GM19239 (cell line): ENCODE results near the gene CRIP2.

Experiments used
- DNase-seq: peaks from one replicate; pipeline ENCODE4 v3.0.0; 2011; ENCODE audit warnings: low spot score; ENCODE audit not compliant: insufficient read length
- FAIRE-seq: peaks from 2 replicates; lab custom pipeline; 2011; peaks lifted over from hg19 to GRCh38; lab: Jason Lieb, UNC

The CRIP2 gene

DNA sequence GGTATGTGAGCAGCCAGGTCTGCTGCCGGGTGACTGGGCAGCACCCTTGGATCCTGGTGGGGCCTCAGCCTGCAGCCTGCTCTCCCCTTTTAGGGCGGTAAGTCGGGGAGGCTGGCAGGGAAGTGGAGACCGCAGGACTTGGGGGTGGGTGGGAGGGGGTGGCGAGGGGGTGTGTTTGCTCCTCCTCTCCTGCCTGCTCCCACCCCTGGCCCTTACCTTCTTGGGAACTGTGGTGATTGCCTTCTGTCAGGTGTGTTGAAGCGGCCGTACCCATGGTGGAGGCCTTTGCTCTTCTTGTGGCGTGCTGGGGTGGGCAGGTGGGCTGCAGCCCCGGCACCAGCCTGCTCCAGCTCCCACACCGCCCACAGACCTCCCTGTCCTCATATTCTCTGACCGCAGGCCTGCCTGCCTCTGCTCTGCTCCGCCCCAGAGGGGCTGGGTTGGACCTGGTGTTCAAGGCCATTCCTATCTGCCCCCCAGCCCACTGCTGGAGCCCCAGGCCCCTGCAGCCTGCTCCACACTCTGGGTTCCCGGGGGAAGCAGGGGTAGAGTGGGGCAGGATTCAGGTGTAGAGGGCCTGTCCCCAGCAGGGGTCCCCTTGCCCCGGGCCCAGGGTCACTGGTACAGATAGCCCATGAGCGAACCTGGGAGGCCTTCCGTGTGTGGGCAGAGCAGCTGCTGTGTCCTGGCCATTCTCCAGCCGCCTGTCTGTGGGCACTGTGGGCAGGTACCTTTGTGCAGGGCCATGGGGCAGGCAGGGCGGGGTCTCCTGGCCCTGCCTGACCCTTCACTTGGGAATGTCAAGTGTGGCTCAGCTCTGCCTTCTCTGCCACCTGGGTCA, 21.6 kb downstream of the CRIP2 start:
- FAIRE-seq (no peak), DNase-seq (no peak)

GRCh38 chr14:105496831-105497591, 22.4 kb downstream of the CRIP2 start:
- FAIRE-seq (no peak), DNase-seq (no peak)

DNA sequence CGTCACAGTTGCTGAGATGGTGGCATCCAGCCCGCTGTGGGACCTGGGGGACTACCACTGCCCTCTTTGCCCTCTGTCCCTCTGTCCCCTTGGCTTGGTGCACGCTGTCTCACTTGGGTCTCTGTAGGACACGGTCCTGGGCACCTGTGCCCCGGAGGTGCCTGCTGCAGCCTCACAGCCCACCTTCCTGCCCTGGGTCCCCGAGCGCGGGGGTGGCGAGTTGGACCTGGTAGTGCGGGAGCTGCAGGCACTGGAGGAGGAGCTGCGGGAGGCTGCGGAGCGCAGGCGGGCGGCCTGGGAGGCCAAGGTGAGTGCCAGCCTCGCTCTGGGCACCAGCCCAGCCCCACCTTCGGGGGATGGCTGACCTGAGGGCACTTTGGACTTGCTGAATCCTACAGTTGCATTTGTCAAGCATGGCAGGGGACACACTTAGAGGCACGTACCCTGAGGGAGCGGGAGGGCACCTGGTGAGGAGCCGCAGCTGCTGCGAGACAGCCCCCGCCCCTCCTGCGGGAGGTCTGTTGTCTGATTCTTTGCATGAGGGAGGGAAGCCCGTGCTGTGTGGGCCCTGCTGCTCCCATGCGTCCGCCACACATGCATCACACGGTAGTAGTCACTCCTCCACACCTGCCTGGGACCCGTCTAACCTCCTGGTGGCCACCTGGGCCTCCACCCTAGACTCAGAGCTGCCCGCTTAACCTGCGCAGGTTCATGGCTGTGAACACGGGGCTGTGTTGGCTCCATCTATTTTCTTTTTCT, 23.2 kb downstream of the CRIP2 start:
- DNase-seq (no peak), FAIRE-seq (no peak)

DNA sequence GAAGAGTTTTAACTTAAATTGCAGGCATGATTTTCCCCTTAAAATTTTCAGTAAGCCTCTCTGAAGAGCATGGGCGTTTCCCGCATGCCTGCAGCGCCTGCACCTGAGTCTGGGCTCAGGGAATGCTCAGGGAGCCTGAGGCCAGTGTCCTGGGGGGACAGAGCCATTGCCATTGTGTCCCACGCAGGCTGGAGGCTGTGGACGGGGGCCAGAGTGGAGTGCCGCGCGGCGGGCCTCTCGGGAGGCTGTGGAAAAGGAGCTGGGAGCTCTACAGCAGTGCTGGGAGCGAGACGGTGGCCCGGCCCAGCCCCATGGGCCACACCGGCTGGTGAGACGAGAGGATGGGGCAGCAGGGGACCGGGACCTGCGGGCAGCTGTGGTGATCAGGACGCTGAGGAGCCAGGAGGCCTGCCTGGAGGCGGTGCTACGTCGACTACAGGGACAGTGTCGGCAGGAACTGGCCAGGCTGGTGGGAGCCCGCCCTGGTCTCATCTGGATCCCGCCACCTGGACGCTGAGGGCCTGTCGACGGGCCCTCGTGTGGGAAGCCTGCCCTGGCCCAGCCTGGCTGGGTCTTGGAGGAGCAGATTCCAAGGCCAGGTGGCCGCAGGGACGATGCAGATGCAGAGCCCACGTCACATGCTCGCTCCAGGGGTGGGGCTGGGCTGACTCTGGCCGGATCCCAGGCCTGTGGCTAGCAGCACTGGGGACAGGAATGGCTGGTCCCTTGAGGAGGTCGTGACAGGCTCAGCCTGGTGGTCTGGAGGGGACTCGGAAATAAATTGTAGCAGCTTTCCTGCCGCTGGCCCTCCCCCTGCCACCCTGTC, 24.0 kb downstream of the CRIP2 start:
- FAIRE-seq (no peak), DNase-seq (no peak)

DNA sequence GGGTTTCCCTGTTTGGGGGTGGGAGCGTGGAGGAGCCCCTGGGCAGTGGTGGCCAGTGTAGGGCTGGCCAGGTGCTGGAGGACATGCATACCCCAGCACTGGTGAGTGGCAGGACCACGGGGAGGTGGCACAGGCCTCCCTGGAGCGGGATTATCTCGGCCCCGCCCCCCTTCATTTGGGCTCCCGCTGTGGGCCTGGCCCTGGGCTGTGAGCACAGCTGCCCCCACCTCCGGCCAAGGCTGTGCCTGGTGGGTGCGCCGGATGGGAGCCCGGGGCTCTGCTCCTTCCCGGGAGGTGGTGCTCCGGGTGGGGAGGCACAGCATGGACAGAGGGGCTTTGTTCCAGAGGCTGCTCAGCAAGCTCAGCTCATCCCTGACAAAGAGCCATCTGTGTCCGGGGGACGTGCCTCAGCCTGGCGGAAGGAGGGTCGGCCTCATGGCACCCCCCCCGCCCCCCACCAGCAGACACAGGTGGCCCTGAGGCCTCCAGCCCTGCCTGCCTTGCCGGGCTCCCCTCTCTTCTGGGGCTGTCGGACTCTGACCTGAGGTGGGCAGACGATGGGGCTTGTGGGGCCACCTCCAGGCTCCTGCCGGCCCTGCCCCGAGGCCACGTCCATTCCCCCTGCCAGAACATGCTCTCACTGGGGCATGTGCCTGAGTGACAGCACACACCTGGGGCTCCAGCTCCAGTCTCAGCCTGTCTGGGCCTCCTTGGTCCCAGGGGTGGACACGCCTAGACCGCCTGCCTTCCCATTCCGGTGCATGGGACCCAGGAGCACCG, 24.8 kb downstream of the CRIP2 start:
- DNase-seq (no peak), FAIRE-seq (no peak)

GRCh38 chr14:105500036-105500725, 25.6 kb downstream of the CRIP2 start:
- FAIRE-seq (no peak), DNase-seq (no peak)

DNA sequence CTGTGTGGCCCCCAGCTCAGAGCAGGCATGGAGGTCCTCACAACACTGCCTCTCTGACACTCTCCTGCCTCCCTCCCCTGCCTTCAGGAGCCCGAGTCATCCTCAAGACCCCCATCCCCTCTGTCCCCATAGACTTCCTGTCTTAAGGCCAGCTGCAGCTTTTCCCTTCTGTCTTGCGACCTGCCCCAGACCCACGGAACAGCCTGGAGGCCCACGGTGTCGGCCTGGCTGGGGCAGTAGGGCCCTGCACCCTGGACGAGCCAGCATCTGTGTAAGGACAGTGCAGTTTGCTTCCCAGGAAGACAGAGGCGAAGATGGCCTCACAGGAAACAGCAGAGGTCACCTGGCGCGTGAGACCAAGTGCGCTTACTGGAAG, 26.1 kb downstream of the CRIP2 start:
- DNase-seq (no peak), FAIRE-seq (no peak)

GRCh38 chr14:105501504-105502291, 27.1 kb downstream of the CRIP2 start:
- DNase-seq = no peak
- no peak for FAIRE-seq

- FAIRE-seq (no peak), DNase-seq (no peak)
Measured at GRCh38 chr14:105502446-105503295, 28.1 kb downstream of the CRIP2 start.

DNA sequence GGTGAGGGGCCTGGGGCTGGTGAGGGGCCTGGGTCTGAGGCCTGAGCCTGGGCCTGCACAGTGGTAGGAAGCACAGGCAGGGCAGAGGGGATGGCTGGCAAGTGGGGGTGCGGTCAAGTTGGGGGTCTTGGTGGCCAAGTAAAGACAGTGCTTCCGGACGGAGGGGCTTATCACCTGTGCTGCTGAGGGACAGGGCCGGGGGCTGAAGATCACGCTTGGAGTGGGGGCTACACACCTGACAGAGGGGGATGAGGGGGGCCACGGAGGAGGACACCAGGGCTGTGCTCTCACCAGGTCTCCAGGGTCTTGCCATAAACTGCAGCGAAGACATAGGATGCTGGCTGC, 28.6 kb downstream of the CRIP2 start:
- no peak for FAIRE-seq

DNA sequence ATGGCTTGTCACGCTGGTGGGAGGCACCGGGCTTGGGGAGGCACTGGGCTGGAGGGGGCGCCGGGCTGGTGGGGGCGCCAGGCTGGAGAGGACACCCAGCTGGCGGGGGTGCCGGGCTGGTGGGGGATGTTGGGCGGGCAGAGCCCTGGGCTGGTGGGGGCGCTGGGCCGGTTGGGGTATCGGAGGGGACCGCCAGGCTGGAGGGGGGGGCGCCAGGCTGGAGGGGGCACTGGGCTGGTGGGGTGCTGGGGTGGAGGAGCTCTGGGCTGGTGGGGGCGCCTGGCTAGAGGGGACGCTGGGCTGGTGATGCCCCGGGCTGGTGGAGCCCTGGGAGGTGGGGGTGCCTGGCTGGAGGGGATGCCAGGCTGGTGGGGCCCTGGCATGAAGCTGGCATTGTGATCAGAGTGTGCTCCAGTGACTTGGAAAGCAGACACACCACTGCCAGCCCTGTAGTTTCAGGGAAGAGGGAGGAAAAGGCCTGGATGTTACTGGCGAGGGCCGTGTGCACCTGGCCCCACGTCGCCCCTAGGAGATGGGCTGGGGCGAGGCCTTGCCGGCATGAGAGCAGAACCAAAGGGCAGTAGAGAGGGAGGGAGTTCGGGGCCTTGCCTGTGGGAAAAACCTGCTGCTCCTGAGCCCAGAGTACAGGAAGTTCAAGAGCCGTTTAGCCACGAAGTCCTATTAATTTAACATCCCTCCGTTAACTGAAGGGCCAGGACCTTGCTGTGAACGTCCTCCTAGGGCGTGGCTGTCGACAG, 29.5 kb downstream of the CRIP2 start:
- DNase-seq (no peak), FAIRE-seq (no peak)

More for the DNA sequence above, 28.6 kb downstream of the CRIP2 start:
- no peak for DNase-seq

DNA sequence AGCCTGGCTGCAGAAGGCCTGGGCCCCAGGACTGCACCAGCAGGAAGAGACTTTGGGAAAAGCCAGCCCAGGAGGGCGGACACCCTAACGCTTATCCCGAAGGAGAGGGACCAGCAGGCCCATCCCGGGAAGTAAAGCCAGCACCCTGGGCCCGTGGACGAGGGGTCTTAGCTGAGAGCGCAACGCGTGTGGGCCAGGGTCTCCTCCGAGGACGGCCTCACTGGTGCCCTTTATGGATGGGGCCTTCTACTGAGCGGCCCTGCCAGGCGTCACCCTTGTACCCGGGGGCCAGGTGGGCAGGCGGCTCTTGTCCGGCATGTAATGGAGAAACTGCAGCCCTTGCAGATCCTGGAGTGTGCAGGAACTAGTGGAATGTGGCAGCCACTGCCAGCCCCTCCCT, 30.5 kb downstream of the CRIP2 start:
- FAIRE-seq = no peak

GRCh38 chr14:105507247-105507646, 32.6 kb downstream of the CRIP2 start:
- FAIRE-seq (no peak), DNase-seq (no peak)

More for the DNA sequence above, 30.5 kb downstream of the CRIP2 start:
- no peak for DNase-seq

DNA sequence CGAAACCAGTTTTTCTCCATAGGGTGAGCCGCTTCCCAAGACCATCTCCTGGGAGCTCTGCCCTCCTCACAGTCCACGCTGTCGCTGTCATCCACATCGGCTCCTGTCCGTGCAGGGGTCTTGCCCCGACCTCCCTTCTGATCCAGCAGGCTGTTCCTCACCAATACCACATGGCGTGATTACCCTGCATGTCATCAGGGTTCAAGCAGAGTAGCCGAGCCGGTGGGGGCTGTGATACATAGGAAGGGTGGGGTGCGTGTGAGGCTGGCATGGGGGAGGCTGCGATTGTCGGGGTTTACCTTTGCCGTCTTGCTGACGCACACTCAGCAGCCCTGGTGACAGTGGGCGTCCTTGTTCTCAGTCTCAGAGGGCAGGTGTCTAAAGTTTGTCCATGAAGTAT, 33.4 kb downstream of the CRIP2 start:
- FAIRE-seq (no peak), DNase-seq (no peak)

DNA sequence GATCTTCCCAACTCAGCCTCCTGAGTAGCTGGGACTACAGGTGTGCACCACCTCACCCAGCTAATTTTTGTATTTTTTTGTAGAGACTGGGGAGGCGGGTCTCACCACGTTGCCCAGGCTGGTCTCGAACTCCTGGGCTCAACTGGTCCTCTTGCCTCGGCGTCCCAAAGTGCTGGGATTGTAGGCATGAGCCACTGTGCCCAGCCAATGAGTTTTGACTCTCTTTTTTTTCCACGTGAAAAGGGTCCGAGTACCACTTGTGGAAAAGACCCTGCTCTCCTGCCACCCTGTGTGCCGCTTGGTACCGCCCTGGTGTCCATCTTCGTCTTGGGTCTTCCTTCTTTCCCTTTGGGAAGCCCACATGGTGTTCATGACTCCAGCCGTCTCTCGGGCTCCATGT, 34.0 kb downstream of the CRIP2 start:
- DNase-seq (no peak), FAIRE-seq (no peak)

- no peak for FAIRE-seq
- no peak for DNase-seq
Measured at GRCh38 chr14:105517096-105517495, 42.5 kb downstream of the CRIP2 start.
